NCI-H187 (cell line): ENCODE data around the gene PWWP2B.
"Not testable (repeated sequence)": the region's sequence is repeated elsewhere in the genome, so short reads cannot be mapped to it uniquely, and the experiment has no call there.

Source experiments
- DNase-seq, 2 experiments: peaks; one replicate each; lab custom pipeline; 2025; lab: John Stamatoyannopoulos, UW

PWWP2B gene

GRCh38 chr10:132363921-132364593 is 32.9 kb upstream of the PWWP2B start:
- DNase-seq = no peak

GRCh38 chr10:132364594-132364970 is 32.4 kb upstream of the PWWP2B start:
- no peak for DNase-seq

GRCh38 chr10:132365102-132365501 is 31.9 kb upstream of the PWWP2B start:
- DNase-seq = no peak

GRCh38 chr10:132366006-132366405 is 31.0 kb upstream of the PWWP2B start:
- no peak for DNase-seq

GRCh38 chr10:132366499-132366898 is 30.5 kb upstream of the PWWP2B start:
- DNase-seq = no peak

- DNase-seq = no peak
Observed at GRCh38 chr10:132368391-132368790, 28.6 kb upstream of the PWWP2B start.

- DNase-seq = no peak
Observed at GRCh38 chr10:132368881-132369635, 27.9 kb upstream of the PWWP2B start.

GRCh38 chr10:132369636-132370185 is 27.3 kb upstream of the PWWP2B start:
- no peak for DNase-seq

GRCh38 chr10:132370426-132371340 is 26.3 kb upstream of the PWWP2B start:
- DNase-seq = no peak

- no peak for DNase-seq
Observed at GRCh38 chr10:132371641-132372081, 25.3 kb upstream of the PWWP2B start.

GRCh38 chr10:132372516-132373095 is 24.4 kb upstream of the PWWP2B start:
- no peak for DNase-seq

GRCh38 chr10:132373241-132373955 is 23.6 kb upstream of the PWWP2B start:
- DNase-seq = no peak

- DNase-seq = no peak
Observed at GRCh38 chr10:132374176-132374575, 22.8 kb upstream of the PWWP2B start.

GRCh38 chr10:132374612-132375011 is 22.4 kb upstream of the PWWP2B start:
- no peak for DNase-seq

GRCh38 chr10:132375116-132375794 is 21.7 kb upstream of the PWWP2B start:
- no peak for DNase-seq

- no peak for DNase-seq
Observed at GRCh38 chr10:132375795-132376297, 21.2 kb upstream of the PWWP2B start.

- no peak for DNase-seq
Observed at GRCh38 chr10:132376394-132376851, 20.6 kb upstream of the PWWP2B start.

GRCh38 chr10:132377326-132377725 is 19.7 kb upstream of the PWWP2B start:
- no peak for DNase-seq

GRCh38 chr10:132379026-132379425 is 18.0 kb upstream of the PWWP2B start:
- not testable (repeated sequence) for DNase-seq

GRCh38 chr10:132380986-132381385 is 16.0 kb upstream of the PWWP2B start:
- not testable (repeated sequence) for DNase-seq
